Endothelial cell of umbilical vein (primary cell): ENCODE data around the gene AGBL4. TPM values are rescaled to one million over a fixed set of nuclear protein-coding genes. Genes with fewer than 3 reads are reported as not detected.

Experiments used
- BruUV-seq: library from RNA; stranded (reverse); fragments of 400-500 nt; replicated peaks from 2 replicates; lab custom pipeline; 2021; lab: Mats Ljungman, UMichigan
- CTCF ChIA-PET: fragments of 300-600, 350-600 bp; sonication (Branson Sonifier 250); formaldehyde crosslinking; loops from one replicate; lab custom pipeline; 2021; ENCODE audit warnings: antibody characterized with exemption, inconsistent platforms; lab: Charles Lee
- POLR2A ChIA-PET: fragments of 300-600, 350-600 bp; sonication (Branson Sonifier 250); formaldehyde crosslinking; loops from one replicate; lab custom pipeline; 2021; ENCODE audit warnings: antibody characterized with exemption, inconsistent platforms; lab: Charles Lee
- DNase-seq: peaks from one replicate; pipeline ENCODE4 v3.0.0-alpha.2; 2011; ENCODE audit warnings: low read depth, low spot score
- FAIRE-seq: peaks from 2 replicates; lab custom pipeline; 2011; peaks lifted over from hg19 to GRCh38; lab: Jason Lieb, UNC
- H2AFZ ChIP-seq: 2 replicates; pipeline ENCODE4 v1.6.0; 2012; ENCODE audit warnings: low read depth, low read length, control low read depth, inconsistent platforms
- H3K27ac ChIP-seq: 2 replicates; pipeline ENCODE4 v1.5.1; 2011; ENCODE audit warnings: low read depth, mild to moderate bottlenecking, control low read depth, low read length, moderate library complexity; ENCODE audit not compliant: insufficient read depth
- H3K27me3 ChIP-seq, 2 experiments: 2 replicates each; pipeline versions ENCODE4 v1.6.0 to v1.6.1; 2011; ENCODE audit warnings: low read length in 2 of 2, mixed read lengths in 1 of 2; ENCODE audit not compliant: control insufficient read depth in 2 of 2, insufficient read depth in 2 of 2
- H3K36me3 ChIP-seq, 2 experiments: 2 replicates in 1 of 2; 3 replicates in 1 of 2; pipeline ENCODE4 v1.5.1; 2011; ENCODE audit warnings: low read length in 2 of 2, mild to moderate bottlenecking in 1 of 2, moderate library complexity in 1 of 2; ENCODE audit not compliant: control insufficient read depth in 2 of 2, insufficient read depth in 2 of 2; ENCODE audit errors: extremely low read depth in 1 of 2
- H3K4me1 ChIP-seq: 3 replicates; pipeline ENCODE4 v1.5.1; 2011; ENCODE audit warnings: mild to moderate bottlenecking, low read length; ENCODE audit not compliant: control insufficient read depth, insufficient read depth; ENCODE audit errors: extremely low read depth
- H3K4me2 ChIP-seq: 2 replicates; pipeline ENCODE4 v1.6.1; 2011; ENCODE audit warnings: low read length, control low read depth, mixed read lengths; ENCODE audit not compliant: insufficient read depth
- H3K4me3 ChIP-seq, 3 experiments: fragments of 200-600 bp in 1 of 3; sonication (generic), shearing (Covaris generic) in 1 of 3; replicated peaks in 1 of 3; 2 replicates each; pipeline ENCODE4 v1.5.1; 2011 to 2016; ENCODE audit warnings: control low read depth in 3 of 3, low read length in 3 of 3, mild to moderate bottlenecking in 2 of 3, inconsistent platforms in 1 of 3, low read depth in 1 of 3, moderate library complexity in 1 of 3; ENCODE audit not compliant: insufficient read depth in 1 of 3
- H3K79me2 ChIP-seq: 2 replicates; pipeline ENCODE4 v1.6.0; 2012; ENCODE audit warnings: low read length, inconsistent platforms; ENCODE audit not compliant: control insufficient read depth, insufficient read depth
- H3K9ac ChIP-seq: replicated peaks from 2 replicates; pipeline ENCODE3; 2011; ENCODE audit warnings: low read length, control low read depth; ENCODE audit not compliant: insufficient read depth; ENCODE audit errors: extremely low read depth
- H3K9me1 ChIP-seq: replicated peaks from 3 replicates; pipeline ENCODE4 v1.6.0; 2011; ENCODE audit warnings: mild to moderate bottlenecking, low read length; ENCODE audit not compliant: control insufficient read depth, insufficient read depth; ENCODE audit errors: extremely low read depth
- H3K9me3 ChIP-seq: replicated peaks from 2 replicates; pipeline ENCODE4 v1.5.1; 2012; ENCODE audit warnings: low read length, inconsistent platforms; ENCODE audit not compliant: control insufficient read depth, insufficient read depth
- H4K20me1 ChIP-seq: replicated peaks from 2 replicates; pipeline ENCODE3; 2011; ENCODE audit warnings: mild to moderate bottlenecking, low read length; ENCODE audit not compliant: control insufficient read depth, insufficient read depth; ENCODE audit errors: extremely low read depth
- CTCF ChIP-seq, 2 donors: IDR thresholded peaks; 1 replicate in 1 of 2; 2 replicates in 1 of 2; pipeline ENCODE4 v1.5.1; 2011; ENCODE audit warnings: low read length in 2 of 2, mild to moderate bottlenecking in 2 of 2, moderate library complexity in 2 of 2, control low read depth in 1 of 2, inconsistent platforms in 1 of 2, low read depth in 1 of 2; ENCODE audit not compliant: insufficient read depth in 1 of 2; ENCODE audit errors: extremely low read depth in 1 of 2
- EZH2 ChIP-seq: IDR thresholded peaks from 2 replicates; pipeline ENCODE4 v1.6.1; 2012; ENCODE audit warnings: borderline replicate concordance, low read depth, mild to moderate bottlenecking, moderate library complexity, low read length, inconsistent platforms; ENCODE audit not compliant: severe bottlenecking
- FOS ChIP-seq: IDR thresholded peaks from 2 replicates; pipeline ENCODE4 v1.6.1; 2011; ENCODE audit warnings: mild to moderate bottlenecking, low read length, moderate library complexity, borderline replicate concordance; ENCODE audit not compliant: insufficient read depth
- GATA2 ChIP-seq: IDR thresholded peaks from 2 replicates; pipeline ENCODE4 v1.7.0; 2011; ENCODE audit warnings: low read depth, mild to moderate bottlenecking, moderate library complexity, mixed read lengths, low read length; ENCODE audit not compliant: insufficient read length, insufficient read depth
- JUN ChIP-seq: IDR thresholded peaks from 2 replicates; pipeline ENCODE4 v1.6.1; 2011; ENCODE audit warnings: borderline replicate concordance, low read depth; ENCODE audit not compliant: insufficient read length, insufficient read depth
- MAX ChIP-seq: IDR thresholded peaks from 2 replicates; pipeline ENCODE4 v1.6.1; 2011; ENCODE audit not compliant: insufficient read depth, insufficient read length
- MYC ChIP-seq: IDR thresholded peaks from one replicate; pipeline ENCODE4 v1.6.1; 2011; ENCODE audit warnings: mild to moderate bottlenecking, low read depth, low read length
- POLR2A ChIP-seq: IDR thresholded peaks from 2 replicates; pipeline ENCODE4 v1.6.1; 2012; ENCODE audit warnings: low read depth, mild to moderate bottlenecking, control low read depth, low read length
- POLR2AphosphoS5 ChIP-seq: IDR thresholded peaks from 2 replicates; pipeline ENCODE4 v1.6.1; 2012; ENCODE audit warnings: low read depth, mild to moderate bottlenecking, control low read depth, low read length, moderate library complexity; ENCODE audit not compliant: insufficient read depth
- dilution Hi-C: fragments of 300-500 bp; cut with MboI; formaldehyde crosslinking; loops from one replicate; pipeline ENCODE4 v1.15.0; 2019; ENCODE audit warnings: low sequenced_read_pairs; ENCODE audit not compliant: extremely low pct_ligation_motif_present
- intact Hi-C: fragments of 100-400 bp; cut with micrococcal nuclease; formaldehyde crosslinking; loops from one replicate; pipeline ENCODE4 v1.10.0; 2022
- polyA plus RNA-seq, 4 experiments: library from polyadenylated mRNA; depleted of rRNA in 3 of 4; stranded (reverse) in 3 of 4; unstranded in 1 of 4; fragments of >200 nt; gene quantifications; 2 replicates each; pipeline versions ENCODE4 v1.2.1 to v1.2.3, GENCODE V29; 2011 to 2012; ENCODE audit warnings: missing spikeins in 1 of 4
- total RNA-seq: library from RNA; stranded (reverse); gene quantifications from 2 replicates; pipeline ENCODE4 v1.2.3, GENCODE V29; 2021

Gene AGBL4
- total and polyA plus RNA-seq, 2 donors (not counting 3 experiments of a cell fraction or from before 2014, with no cell fraction given): not detected

DNA sequence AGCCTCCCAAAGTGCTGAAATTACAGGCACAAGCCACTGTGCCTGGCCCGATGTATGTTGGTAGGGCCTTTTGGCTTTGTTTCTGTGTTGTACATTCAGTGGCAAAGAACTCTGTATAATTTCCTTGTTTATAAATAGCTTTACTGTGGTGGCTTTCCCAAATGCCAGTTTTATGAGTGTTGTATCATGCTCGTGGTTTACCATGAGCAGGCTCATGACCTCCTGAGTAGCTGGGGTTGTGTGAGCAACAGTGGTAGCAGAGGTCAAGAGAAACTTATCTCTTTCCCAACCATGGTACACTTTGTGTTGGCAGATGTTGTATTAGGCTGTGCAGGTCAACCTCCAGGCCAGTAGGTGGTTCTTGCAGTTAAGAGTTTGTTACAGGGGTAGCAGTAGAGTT lies 826.7 kb downstream of the AGBL4 start:
- no TSS peak for BruUV-seq
- TF ChIP-seq EZH2 (no peak), MYC (no peak), MAX (no peak), FOS (no peak), POLR2AphosphoS5 (no peak), CTCF (IDR thresholded peaks at IDR 0.05; ENCODE audit: extremely low read depth in 1 of 2, insufficient read depth in 1 of 2, low read depth in 1 of 2, low read length in 2 of 2) (no peak), GATA2 (no peak), POLR2A (no peak), JUN (no peak)
- Histone ChIP-seq H3K27ac (no peak overlapping the region), H4K20me1 (no peaks in the 10 kb centered on the region), H3K27me3 (no peaks in the 10 kb centered on the region), H2AFZ (no peak overlapping the region), H3K9me1 (no peaks in the 10 kb centered on the region), H3K36me3 (no peaks in the 10 kb centered on the region), H3K4me2 (no peak overlapping the region), H3K9me3 (peaks cover 2% of the 10 kb centered on the region), H3K9ac (no peak overlapping the region), H3K4me1 (no peaks in the 10 kb centered on the region), H3K79me2 (no peaks in the 10 kb centered on the region), H3K4me3 (no peak overlapping the region)
- no peak for FAIRE-seq
- intact Hi-C loops (no loop called here), dilution Hi-C loops (no loop called here)
- DNase-seq: no peak
- ChIA-PET POLR2A (no interaction called here), CTCF (no interaction called here)
